ENCODE results near the gene CBX6.

DNA sequence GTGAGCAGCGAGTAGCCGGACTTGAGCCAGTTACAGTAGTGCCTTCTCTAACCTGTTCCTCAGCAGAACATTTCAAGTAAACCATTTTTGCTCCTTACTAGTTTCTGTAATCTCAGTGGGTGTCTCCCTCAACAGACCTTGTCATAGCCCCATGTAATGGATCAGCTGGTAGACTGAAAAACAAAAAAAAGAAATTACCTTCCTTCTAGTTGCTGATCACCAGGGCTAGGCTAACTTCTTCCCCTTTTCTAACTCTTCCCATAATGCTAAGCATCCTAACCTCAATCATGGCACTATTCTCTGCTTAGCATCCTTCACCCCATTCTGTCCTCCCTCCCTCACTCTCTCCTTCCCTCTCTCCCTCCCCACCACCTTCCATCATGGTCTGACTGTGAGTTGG is 35.8 kb upstream of the CBX6 start:
- TF ChIP-seq EZH2 (IDR thresholded peaks at IDR 0.05; ENCODE audit: insufficient read depth, poor library complexity, severe bottlenecking), result no peak
- TF ChIP-seq EZH2phosphoT487 (IDR thresholded peaks at IDR 0.05; ENCODE audit: insufficient read depth, low read depth), result no peak
